LNCaP clone FGC (cell line): Measurements from ENCODE around the gene METTL8.
"Not testable (repeated sequence)": the region's sequence is repeated elsewhere in the genome, so short reads cannot be mapped to it uniquely, and the experiment has no call there.

Experiments
- DNase-seq: peaks from one replicate; pipeline ENCODE4 v3.0.0-alpha.2; 2011; ENCODE audit warnings: low read depth
- H3K4me3 ChIP-seq: 2 replicates; pipeline ENCODE4 v1.5.1; 2011; ENCODE audit warnings: mild to moderate bottlenecking, low read depth, low read length, control low read depth
- TF ChIP-seq, protein P1 (sequence below): IDR thresholded peaks from 2 replicates; pipeline ENCODE4 v1.5.1; 2012; ENCODE audit warnings: mild to moderate bottlenecking; ENCODE audit not compliant: control insufficient read depth, insufficient read depth; ENCODE audit errors: extremely low read depth

The METTL8 gene

GRCh38 chr2:171389325-171389724 lies 44.5 kb downstream of the METTL8 start:
- no peak for DNase-seq
- no peak overlapping the region for H3K4me3 ChIP-seq
- TF ChIP-seq, protein P1, sequence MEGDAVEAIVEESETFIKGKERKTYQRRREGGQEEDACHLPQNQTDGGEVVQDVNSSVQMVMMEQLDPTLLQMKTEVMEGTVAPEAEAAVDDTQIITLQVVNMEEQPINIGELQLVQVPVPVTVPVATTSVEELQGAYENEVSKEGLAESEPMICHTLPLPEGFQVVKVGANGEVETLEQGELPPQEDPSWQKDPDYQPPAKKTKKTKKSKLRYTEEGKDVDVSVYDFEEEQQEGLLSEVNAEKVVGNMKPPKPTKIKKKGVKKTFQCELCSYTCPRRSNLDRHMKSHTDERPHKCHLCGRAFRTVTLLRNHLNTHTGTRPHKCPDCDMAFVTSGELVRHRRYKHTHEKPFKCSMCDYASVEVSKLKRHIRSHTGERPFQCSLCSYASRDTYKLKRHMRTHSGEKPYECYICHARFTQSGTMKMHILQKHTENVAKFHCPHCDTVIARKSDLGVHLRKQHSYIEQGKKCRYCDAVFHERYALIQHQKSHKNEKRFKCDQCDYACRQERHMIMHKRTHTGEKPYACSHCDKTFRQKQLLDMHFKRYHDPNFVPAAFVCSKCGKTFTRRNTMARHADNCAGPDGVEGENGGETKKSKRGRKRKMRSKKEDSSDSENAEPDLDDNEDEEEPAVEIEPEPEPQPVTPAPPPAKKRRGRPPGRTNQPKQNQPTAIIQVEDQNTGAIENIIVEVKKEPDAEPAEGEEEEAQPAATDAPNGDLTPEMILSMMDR, result no peak

GRCh38 chr2:171387052-171387451 lies 46.7 kb downstream of the METTL8 start:
- no peak for DNase-seq
- no peak overlapping the region for H3K4me3 ChIP-seq
- TF ChIP-seq, protein P1, result no peak

DNA sequence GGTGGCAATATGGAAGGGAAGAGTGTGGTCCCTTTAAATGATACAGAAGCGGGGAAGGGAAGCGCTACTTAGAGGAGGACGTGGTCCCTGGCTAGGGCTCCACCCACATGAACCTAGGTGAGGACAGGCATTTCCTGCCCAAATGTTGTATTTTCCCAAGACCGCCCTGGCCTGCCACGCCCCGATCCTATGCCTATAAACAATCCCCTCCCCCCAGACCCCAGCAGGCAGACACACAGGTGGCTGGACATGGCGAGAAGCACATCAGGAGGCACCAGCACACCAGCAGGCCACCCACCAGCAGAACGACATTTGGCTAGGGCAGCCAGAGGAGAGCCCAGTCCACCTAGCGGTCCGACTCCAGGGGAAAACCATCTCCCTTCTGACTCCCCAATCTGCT lies 47.2 kb downstream of the METTL8 start:
- TF ChIP-seq, protein P1, result no peak
- no peak overlapping the region for H3K4me3 ChIP-seq

GRCh38 chr2:171383134-171383533 lies 50.7 kb downstream of the METTL8 start:
- no peak overlapping the region for H3K4me3 ChIP-seq
- no peak for DNase-seq
- TF ChIP-seq, protein P1, result no peak

More for the DNA sequence above, 47.2 kb downstream of the METTL8 start:
- DNase-seq, result no peak

DNA sequence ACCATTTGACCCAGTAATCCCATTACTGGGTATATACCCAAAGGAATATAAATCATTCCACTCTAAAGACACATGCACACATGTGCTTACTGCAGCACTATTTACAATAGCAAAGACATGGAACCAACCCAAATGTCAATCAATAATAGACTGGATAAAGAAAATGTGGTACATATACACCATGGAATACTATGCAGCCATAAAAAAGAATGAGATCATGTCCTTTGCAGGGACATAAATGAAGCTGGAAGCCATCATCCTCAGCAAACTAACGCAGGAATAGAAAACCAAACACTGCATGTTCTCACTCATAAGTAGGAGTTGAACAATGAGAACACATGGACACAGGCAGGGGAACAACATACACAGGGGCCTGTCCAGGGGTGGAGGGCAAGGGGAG lies 51.6 kb downstream of the METTL8 start:
- DNase-seq, H3K4me3 ChIP-seq: not testable (repeated sequence)

- H3K4me3 ChIP-seq, DNase-seq: not testable (repeated sequence)
These were observed 55.9 kb downstream of the METTL8 start for GRCh38 chr2:171377852-171378251.

- TF ChIP-seq, protein P1, result no peak
- no peak for DNase-seq
- H3K4me3 ChIP-seq, result no peak overlapping the region
These were observed 66.1 kb downstream of the METTL8 start for GRCh38 chr2:171367692-171368091.

DNA sequence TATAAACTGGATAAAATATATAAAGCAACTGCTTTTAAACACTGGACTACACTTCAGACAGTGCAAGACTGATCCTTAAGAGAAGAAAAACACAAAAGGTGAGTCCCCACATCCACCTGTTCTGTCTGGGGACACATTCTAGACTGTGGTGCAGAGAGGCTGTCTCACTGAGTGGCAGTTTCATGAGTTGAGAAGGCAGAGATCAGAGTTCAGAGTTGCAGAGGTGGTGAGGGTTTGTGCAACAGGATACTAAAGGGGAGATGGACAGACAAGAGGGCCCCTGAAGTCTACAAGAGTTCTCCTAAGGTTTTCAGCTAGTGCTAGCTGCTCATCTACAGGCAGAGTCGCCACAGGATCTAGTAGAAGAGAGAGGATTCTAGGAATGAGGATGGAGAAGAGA lies 68.0 kb downstream of the METTL8 start:
- no peak for DNase-seq
- H3K4me3 ChIP-seq, result no peak overlapping the region
- TF ChIP-seq, protein P1, result no peak
